ENCODE data around the gene NFASC. TPM values are rescaled to one million over a fixed set of nuclear protein-coding genes. Genes with fewer than 3 reads are reported as not detected.

NFASC gene
- total and polyA plus RNA-seq, 2 donors (not counting 3 experiments of a cell fraction or from before 2014, with no cell fraction given), result not detected

DNA sequence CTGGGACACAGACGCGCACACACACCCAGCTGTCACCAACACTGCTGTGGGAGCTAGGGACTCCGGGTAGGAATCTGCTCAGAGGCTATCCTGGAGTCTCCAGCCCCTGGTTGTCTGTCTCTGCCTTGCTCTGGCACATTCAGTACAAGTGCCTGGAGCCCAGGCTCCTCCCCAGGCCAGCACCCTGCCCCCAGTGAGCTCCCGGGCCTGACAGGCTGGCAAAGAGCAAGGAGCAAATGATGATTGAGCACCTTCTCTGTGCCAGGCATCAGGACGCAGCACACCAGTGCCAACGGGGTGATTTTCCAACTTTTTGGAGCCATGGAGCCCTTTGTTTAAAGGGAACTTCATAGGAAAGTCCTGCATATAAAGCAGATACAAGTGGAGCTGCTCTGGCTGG, 178.8 kb downstream of the NFASC start:
- Histone ChIP-seq H2AFZ (ENCODE audit: low read depth, low read length) (no peak overlapping the region), H3K9ac (replicated peaks; ENCODE audit: extremely low read depth, insufficient read depth, low read length) (no peak overlapping the region), H3K9me3 (replicated peaks; ENCODE audit: control insufficient read depth, insufficient read depth, low read length) (no peaks in the 10 kb centered on the region), H3K79me2 (ENCODE audit: control insufficient read depth, insufficient read depth, low read length) (no peaks in the 10 kb centered on the region), H3K4me3 (replicated peaks in 1 of 3; ENCODE audit: insufficient read depth in 1 of 3, low read depth in 1 of 3, low read length in 3 of 3) (no peak overlapping the region), H3K27ac (ENCODE audit: insufficient read depth, low read depth, low read length) (no peak overlapping the region), H4K20me1 (replicated peaks; ENCODE audit: control insufficient read depth, extremely low read depth, insufficient read depth, low read length) (no peaks in the 10 kb centered on the region), H3K9me1 (replicated peaks; ENCODE audit: control insufficient read depth, extremely low read depth, insufficient read depth, low read length) (no peaks in the 10 kb centered on the region), H3K36me3 (ENCODE audit: control insufficient read depth in 2 of 2, extremely low read depth in 1 of 2, insufficient read depth in 2 of 2, low read length in 2 of 2) (no peaks in the 10 kb centered on the region), H3K4me2 (ENCODE audit: insufficient read depth, low read length) (no peak overlapping the region), H3K4me1 (ENCODE audit: control insufficient read depth, extremely low read depth, insufficient read depth, low read length) (no peaks in the 10 kb centered on the region), H3K27me3 (ENCODE audit: control insufficient read depth in 2 of 2, insufficient read depth in 2 of 2, low read length in 2 of 2) (peaks cover 13 to 23% of the 10 kb centered on the region in 2 experiments)
- no TSS peak for BruUV-seq (replicated peaks)
- intact Hi-C loops (cut with micrococcal nuclease) (no loop called here), dilution Hi-C loops (cut with MboI; ENCODE audit: extremely low pct_ligation_motif_present, low sequenced_read_pairs) (no loop called here)
- ChIA-PET POLR2A (no interaction called here), CTCF (interaction anchor here (2.7 kb wide), 1 partner anchor 13 kb away, joined by 17 read pairs; no protein-coding TSS in a partner anchor)
- TF ChIP-seq MYC (IDR thresholded peaks at IDR 0.05; ENCODE audit: low read depth, low read length), result no peak
- no peak for TF ChIP-seq POLR2AphosphoS5 (IDR thresholded peaks at IDR 0.05; ENCODE audit: insufficient read depth, low read depth, low read length)
- no peak for TF ChIP-seq EZH2 (IDR thresholded peaks at IDR 0.05; ENCODE audit: borderline replicate concordance, low read depth, low read length, severe bottlenecking)
- no peak for TF ChIP-seq FOS (IDR thresholded peaks at IDR 0.05; ENCODE audit: borderline replicate concordance, insufficient read depth, low read length)
- no peak for TF ChIP-seq POLR2A (IDR thresholded peaks at IDR 0.05; ENCODE audit: low read depth, low read length)
- no peak for TF ChIP-seq JUN (IDR thresholded peaks at IDR 0.05; ENCODE audit: borderline replicate concordance, insufficient read depth, insufficient read length, low read depth)
- TF ChIP-seq, protein P1, sequence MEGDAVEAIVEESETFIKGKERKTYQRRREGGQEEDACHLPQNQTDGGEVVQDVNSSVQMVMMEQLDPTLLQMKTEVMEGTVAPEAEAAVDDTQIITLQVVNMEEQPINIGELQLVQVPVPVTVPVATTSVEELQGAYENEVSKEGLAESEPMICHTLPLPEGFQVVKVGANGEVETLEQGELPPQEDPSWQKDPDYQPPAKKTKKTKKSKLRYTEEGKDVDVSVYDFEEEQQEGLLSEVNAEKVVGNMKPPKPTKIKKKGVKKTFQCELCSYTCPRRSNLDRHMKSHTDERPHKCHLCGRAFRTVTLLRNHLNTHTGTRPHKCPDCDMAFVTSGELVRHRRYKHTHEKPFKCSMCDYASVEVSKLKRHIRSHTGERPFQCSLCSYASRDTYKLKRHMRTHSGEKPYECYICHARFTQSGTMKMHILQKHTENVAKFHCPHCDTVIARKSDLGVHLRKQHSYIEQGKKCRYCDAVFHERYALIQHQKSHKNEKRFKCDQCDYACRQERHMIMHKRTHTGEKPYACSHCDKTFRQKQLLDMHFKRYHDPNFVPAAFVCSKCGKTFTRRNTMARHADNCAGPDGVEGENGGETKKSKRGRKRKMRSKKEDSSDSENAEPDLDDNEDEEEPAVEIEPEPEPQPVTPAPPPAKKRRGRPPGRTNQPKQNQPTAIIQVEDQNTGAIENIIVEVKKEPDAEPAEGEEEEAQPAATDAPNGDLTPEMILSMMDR (IDR thresholded peaks at IDR 0.05; ENCODE audit: extremely low read depth in 1 of 2, insufficient read depth in 1 of 2, low read depth in 1 of 2, low read length in 2 of 2), result no peak
- no peak for TF ChIP-seq GATA2 (IDR thresholded peaks at IDR 0.05; ENCODE audit: insufficient read depth, insufficient read length, low read depth, low read length)
- TF ChIP-seq, protein P2, sequence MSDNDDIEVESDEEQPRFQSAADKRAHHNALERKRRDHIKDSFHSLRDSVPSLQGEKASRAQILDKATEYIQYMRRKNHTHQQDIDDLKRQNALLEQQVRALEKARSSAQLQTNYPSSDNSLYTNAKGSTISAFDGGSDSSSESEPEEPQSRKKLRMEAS (IDR thresholded peaks at IDR 0.05; ENCODE audit: insufficient read depth, insufficient read length), result no peak
- DNase-seq (ENCODE audit: low read depth, low spot score) (no peak), FAIRE-seq (no peak)
